HG03280 (cell line): Measurements from ENCODE around the gene ITGA2.
"Not testable (repeated sequence)": the region's sequence is repeated elsewhere in the genome, so short reads cannot be mapped to it uniquely, and the experiment has no call there.

Experiments used
- ATAC-seq: cut with Tn5 transposase; IDR thresholded peaks from one replicate; pipeline ENCODE4 v1.9.1; 2021; ENCODE audit warnings: mild to moderate bottlenecking, moderate library complexity; ENCODE audit not compliant: unreplicated experiment

The ITGA2 gene

DNA sequence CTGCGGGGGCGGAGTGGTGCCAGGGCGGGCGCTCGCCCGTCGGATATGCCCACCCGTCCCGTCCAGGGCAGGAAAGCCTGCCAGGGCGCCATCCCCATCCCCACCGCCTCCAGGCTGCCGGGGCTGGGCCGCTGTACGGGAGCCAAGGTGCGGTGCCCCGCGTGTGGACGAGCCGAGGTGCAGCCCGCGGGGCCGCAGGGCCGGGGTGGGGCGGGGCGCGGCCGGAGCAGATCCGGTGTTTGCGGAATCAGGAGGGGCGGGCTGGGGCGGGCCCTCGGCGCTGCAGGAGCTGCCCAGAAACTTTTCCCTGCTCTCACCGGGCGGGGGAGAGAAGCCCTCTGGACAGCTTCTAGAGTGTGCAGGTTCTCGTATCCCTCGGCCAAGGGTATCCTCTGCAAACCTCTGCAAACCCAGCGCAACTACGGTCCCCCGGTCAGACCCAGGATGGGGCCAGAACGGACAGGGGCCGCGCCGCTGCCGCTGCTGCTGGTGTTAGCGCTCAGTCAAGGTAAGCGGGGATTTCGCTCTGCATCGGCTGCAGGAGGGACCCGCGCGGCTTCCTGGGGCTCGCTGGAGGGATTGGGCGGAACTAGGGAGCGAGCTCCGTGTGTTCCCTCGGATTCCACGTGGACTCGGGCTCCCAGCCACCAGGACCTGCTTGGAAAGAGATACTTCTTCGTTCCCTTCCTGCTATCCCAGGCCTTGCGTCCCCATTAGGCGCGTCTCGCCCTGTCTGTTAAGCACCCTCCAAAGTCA, at the start of gene ITGA2:
TSS of gene ITGA2 (plus strand) at position 328 of the 756 bp plus-strand sequence. CDS start at position 445, 117 bp downstream.
- no peak for ATAC-seq

DNA sequence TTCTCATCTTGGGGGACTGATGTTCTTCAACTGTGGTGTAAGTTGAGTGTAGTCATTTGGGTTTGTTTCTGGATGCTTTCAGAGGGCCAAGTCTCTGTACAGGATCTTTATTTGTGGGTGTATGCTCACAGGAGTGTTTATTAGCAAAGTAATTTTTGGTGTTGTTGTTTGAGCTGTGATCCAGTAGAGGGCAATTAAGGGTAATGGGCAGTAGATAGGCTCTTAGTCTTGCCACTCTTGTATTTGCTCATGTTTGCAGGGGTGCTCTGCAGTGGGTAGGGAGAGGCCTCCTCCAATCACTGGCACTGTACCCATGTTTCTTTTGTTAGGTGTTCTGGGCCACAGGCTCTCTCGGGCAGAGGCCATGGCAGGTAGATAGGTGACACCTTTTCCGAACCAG, 45.9 kb upstream of the ITGA2 start:
- peak; percentile 57 for ATAC-seq

DNA sequence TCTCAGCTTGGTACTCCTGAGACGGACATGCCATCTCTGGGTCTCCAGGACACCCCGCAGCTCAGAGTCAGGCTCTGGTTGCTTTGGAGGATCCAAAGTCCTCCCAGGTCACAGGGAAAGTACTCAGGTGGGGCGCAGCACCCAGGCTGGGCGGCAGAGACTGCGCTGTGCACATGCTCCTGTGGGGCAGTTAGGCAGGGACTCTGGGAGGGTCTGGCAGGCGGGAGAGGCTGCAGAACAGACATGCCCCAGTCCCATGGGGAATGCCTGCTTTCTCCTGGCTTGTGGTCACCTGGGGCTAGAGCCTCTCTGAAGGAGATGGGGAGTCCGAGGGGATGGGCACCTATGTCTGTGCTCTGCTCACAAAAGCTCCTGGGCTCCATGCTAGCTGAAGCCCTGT, 45.3 kb upstream of the ITGA2 start:
- ATAC-seq, result no peak

DNA sequence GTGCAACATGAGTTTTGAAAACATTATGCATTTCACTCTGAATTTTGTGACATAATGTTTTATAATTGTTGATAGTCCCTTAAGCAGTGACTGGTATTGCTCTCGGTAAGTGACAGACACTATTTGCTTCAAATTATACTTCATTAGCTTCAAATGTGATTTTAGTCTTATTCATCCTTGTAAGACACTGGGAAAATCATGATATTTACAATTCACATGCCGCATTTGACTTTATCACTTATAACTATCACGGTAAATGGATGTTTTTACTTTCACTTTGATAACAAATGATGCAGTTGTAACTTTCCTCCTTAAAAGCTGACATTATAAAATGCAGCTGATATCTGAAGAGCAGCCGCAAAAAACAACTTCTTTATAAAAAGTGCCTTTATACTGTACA, 44.1 kb upstream of the ITGA2 start:
- no peak for ATAC-seq

DNA sequence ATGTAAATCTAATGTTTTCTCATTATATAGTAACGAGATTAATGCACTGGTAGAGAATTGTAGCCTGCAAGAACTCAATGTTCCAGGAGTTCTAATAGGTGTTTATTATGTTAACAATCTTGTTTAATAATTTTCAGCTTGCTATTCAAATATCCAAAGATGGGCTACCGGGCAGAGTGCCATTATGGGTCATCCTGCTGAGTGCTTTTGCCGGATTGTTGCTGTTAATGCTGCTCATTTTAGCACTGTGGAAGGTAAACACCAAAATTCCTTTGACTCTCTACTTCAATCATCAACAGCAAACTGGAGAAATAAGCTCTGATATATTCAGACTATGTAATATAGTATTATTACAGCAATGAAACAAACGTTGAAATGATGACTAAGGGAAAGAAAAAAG, 41.9 kb upstream of the ITGA2 start:
- no peak for ATAC-seq

DNA sequence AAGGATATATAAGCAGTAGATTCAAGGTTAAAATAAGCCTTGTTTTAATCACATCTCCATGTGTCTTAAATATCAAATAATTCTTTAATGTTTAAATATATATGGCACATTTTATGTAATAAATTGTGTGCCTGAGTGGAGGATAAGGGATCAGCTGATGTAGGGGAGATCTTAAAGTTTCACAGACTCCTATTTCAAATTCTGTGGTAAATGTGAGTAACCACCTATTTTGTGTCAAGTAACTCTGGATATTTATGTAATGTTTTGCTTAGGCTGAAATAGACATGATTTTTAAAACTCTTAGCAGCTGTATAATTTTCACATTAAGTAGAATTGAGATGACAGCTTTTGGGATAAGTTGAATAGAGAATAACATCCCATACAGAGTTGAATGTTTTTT, 41.3 kb upstream of the ITGA2 start:
- ATAC-seq, result no peak

DNA sequence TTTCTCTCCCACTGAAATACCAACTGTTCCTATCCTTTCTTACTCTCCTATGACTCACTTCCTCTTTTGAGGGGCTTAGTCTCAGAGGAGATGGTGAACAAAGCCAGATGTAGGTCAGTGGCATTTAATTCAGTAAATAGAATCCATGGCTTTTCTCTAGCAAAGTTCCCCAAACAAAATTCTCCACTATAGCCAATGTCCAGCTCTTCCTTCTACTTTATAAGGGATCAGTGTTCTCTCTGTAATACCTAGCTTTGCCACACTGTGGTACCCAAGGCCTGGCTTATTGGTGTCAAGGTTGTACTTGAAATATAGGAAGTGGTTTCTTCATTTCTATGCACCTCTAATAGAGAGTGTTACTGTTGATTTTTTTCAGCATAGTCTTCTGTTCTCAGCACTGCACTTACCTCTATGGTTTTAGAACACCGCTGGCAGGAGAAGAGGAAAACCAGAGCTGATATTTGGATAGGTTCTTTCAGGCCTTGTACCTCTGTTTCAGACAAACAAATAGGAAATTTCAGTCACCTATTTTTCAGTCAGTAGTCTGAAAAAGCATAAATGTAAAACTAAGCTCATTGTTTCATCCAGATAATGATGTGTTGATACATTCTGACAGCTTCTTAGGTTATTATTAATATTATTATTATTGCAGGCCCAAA, 40.6 kb upstream of the ITGA2 start:
- ATAC-seq, result peak; percentile 98

DNA sequence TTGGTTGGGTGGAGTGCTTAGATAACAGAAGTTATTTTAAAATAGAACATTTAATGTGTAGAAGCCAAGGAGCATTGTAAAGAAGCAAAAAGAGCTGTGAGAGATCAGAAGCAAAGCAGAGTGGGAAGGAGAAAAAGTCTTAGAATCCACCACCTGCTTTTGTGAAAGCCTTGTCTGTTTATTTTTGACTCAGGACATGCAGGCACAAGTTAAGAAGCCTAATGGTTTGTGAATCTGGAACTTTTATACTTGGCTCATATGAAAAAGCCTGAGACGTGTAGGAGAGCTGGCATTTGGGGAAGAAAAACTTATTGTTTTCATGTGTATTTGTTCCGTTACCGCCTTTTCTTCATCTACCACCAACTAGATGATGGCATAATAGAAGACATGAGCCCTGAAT, 38.5 kb upstream of the ITGA2 start:
- ATAC-seq, result no peak

DNA sequence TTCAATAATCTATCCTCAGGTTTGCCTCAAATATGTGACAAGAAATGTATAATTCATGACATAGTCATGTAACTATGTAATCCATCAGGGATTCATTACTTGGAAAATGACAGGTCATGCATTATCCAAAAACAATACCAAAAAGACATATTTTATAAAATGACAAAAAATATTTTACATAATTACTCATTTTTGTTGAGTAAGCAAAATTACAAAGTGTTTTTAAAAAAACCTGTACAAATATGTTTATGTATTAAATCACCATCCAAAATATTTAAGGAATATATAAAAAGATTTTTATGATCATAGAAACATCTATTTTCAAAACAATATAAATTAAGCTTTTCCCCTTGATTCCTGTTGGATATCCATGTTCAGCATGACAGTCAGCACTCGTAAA, 36.7 kb upstream of the ITGA2 start:
- ATAC-seq, result no peak

DNA sequence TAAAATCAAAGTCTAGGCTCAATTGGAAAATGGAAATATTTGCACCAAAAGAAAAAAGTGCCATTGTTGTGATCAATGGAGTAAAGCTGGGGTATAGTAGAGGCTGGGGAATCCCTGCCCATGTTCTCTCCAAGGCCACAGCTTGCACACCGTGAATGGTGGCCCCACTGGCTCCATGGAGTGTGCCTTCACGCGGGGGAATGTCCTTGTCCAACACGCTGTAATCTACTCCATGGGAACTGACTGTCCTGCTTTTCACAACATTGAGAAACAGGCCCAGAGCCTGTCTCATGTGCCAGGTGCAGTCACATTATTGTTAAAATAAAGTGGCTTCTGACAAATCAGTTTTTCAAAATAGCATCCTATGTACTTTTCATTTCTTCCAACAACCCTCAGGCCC, 33.1 kb upstream of the ITGA2 start:
- ATAC-seq, result no peak

DNA sequence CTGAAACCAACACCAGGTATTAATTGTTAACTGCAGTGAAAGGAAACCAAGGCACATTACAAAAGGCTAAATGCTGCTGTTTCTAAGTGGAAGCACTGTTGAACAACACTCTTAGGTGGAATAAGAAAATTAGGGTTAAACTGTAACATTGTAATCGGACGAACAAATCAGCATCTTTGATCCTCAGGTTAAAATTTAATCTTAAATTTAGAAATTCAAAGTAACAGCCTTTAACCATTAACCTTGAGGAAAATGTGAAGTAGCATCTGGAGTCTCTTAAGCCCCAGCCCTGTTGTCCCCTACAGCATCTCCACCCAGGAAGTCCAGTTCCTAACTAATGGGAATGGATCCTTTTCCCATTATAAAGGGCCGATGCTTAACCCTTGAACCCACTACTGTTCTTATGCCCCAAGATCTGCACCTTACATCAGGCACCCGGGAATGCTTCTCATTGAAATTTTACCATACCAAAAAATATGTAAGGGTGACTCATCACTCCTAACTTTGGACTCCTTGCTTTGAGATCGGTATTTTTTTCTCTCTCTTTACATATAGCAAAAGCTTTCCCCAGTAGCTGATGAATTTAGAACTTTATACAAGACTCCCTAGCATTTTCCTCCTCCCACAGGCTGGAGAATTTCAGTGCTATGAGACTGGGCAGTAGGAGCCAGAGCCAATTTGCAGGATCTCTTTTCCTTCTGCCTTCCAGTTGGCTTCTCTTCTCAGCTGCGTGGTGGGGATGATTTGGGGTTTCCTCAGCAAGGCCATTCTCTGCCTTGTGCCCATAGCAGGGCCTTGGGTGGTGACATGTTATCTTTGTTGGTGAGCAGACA, 32.0 kb upstream of the ITGA2 start:
- ATAC-seq, result no peak

DNA sequence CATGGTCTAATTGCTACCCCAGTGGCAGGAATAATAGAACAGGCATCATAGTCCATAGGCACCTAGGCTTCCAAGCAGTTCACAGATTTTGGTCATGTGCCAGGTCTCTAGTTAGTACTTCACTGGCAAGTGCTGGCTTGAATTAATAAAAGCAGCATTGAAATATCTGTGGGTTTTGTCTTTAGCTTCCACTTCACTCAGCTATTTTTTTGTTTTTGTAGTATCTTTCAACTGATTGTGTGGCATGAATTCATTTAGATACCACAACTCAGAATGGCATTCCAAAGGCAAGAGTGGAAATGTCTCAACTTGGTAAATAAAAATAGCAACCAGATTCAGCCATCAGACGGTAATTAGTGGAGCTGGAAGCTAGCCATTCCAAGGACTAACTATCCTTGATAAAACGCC, 27.9 kb upstream of the ITGA2 start:
- ATAC-seq, result no peak

DNA sequence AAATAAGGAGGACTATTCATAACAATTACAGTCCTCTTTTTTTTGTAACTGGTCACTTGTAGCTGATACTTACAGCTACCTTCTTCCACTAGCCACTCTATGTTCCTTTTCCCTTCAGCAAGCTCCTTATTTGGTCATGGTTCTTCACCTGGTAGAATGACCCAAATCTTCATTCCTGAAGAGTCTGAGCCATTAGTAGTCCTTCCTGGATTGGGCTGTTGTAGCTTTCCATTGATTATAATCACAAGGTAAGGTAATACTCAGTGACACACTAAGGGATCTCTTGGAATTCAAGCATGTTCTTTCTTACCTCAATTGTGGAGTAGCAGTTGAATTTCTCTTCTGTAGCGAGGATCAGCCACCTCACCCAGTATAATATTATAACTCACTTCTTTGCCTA, 25.5 kb upstream of the ITGA2 start:
- no peak for ATAC-seq

DNA sequence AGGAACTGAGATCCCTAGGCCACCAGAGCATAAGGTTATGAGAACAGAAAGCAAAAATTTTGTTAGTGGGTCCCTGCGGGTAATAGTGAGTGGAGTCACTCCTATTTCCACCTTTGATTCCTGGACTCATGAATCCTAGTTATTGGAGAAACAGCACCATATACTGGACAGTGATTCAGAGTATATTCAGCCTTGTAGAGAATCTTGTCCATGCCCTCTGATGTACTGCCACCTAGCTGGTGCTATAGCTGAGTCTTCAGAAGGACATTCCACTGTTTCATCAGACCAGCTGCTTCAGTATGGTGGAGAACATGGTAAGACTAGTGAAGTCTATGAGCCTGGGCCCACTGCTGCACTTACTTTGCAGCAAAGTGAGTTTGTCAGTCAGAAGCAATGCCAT, 25.0 kb upstream of the ITGA2 start:
- no peak for ATAC-seq

DNA sequence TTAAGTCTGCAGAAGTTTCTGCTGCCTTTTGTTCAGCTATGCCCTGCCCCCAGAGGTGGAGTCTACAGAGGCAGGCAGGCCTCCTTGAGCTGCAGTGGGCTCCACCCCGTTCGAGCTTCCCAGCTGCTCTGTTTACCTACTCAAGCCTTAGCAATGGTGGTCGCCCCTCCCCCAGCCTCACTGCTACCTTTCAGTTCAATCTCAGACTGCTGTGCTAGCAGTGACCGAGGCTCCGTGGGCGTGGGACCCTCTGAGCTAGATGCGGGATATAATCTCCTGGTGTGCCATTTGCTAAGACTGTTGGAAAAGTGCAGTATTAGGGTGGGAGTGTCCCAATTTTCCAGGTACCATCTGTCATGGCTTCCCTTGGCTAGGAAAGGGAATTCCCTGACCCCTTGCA, 13.0 kb upstream of the ITGA2 start:
- ATAC-seq, result not testable (repeated sequence)

DNA sequence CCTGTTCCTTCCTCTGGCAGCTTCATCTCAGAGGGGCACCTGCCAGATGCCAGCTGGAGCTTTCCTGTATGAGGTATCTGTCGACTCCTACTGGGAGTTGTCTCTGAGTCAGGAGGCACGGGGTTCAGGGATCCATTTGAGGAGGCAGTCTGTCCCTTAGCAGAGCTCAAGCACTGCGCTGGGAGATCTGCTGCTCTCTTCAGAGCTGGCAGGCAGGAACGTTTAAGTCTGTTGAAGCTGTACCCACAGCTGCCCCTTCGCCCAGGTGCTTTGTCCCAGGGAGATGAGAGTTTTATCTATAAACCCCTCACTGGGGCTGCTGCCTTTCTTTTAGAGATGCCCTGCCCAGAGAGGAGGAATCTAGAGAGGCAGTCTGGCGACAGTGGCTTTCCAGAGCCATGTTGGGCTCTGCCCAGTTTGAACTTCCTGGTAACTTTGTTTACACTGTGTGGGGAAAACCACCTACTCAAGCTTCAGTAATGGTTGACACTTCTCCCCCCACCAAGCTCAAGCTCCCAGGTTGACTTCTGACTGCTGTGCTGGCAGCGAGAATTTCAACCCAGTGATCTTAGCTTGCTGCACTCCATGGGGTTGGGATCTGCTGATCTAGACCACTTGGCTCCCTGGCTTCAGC, 11.8 kb upstream of the ITGA2 start:
- ATAC-seq, result no peak

DNA sequence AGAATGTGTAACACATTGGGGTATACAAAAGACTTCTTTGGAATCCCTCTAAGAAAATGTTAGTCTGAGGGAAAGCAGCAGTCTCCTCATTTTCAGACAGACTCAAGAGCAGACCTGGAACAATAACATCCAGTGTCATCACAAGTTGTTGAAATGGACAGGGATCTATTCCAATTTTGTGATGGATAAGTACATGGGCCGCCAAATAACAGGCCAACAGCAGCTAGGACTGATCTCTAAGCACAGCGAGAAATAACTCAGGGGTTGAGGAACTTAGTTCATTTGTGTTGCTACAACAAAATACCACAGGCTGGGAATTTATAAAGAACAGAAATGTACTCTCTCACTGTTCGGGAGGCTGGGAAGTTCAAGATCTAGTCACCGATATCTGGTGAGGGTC, 7.6 kb upstream of the ITGA2 start:
- ATAC-seq, result no peak

DNA sequence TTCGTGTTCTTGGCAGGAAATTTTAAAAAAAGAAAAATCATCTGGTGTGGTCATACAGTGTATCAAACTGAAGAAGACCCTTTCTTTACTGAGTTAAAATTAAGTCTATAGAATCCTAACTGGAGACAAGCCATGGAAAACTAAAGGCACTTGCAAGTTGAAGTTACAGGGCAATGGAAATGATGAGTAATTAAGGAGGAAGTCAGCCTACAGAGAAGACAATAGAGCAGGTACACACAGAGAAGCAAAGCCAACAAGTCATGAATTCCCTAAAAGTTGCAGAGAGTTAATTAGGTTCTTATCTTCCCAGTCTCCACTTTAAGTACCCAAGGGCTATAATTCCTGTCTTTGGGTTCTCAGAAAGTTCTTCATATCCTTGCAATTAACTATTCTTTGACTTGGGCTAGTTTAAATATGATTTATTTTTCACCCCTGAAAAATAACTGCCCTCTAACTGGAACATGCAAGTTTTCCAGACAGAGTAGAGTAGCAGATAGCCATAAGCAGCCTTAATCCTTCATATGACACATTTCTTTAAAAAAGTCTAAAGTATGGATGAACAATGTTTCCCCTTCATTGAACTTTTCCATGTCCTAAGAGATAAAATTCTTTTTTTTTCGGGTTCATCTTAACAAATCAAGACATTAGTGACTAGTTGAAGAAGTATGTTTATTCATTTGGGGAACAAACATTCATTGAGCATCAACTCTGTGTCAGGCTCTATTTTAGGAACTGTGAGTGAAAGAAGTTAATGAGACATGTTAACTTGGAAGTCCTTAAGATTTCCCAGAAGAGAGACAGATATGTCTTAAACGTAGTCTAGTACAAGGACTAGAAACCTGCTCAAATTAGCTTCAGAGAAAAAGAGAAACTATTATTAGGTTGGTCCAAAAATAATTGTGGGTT, 5.2 kb upstream of the ITGA2 start:
- ATAC-seq, result no peak

DNA sequence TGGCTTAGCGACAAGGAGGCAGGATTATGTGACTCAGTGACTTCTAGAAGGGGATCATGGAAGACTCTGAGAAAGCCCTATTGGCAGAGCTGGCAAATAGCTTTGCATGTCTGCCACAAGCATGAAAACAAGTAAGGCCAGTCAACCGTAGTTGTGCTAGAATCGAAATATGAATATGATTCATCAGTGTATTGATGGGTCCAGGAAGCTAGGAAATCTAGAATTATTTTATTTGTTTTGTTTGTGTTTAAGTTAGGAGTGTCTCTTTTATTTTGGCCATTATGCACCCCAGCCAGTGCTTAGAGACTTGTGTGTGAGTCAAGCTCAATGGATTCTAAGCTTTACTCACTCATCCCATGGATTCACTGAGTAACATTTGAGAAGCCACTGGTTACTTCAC, 3.8 kb upstream of the ITGA2 start:
- no peak for ATAC-seq

DNA sequence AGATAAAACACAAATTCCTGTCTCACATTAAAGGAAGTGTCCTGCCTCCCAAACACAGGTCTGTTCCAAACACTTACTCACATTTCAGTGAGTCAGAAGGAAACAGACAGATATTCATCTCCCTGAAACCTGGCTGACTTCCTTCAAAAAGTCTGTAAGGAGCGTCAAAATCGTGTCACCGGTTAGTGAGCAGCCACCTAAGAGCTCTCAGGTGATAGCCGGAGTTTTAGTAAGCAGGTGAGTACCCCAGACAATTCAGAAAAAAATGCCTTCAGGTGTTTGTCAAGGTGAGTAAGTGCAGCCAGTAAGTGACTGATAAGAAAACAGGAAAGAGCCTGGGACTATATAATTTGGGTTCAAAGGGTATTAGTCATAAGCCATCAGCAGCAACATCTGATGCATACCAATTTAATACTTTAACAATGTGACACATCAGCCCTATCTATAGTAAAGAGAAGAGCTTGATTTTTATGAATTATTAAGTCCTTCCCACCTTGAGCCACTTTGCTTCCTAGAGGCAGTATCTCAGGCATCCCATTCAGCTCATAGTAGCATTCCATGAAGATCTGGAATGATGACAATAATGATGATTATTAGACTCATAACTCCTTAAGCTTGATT, 1.3 kb upstream of the ITGA2 start:
- ATAC-seq, result no peak
